ENCODE measurements around the gene BPGM.

Gene BPGM

DNA sequence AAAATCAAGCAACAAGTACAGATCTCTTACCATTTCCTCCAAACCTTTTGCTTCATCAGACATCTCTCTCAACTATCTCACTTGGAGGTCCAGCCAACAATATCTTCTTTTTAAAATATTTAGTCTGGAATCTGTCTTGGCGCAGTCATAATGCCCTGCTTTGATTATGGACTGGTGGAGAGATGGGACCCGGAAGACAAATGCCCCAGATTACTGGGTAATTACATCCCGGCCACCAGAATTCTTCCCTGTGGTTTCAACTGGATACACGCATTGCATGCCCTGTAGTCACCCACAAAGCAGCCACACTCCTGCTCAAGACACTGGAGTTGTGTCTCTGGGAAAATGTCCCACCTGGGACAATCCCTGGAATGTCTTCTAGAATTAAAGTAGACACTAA lies 65.5 kb downstream of the BPGM start:
- H3K27me3 ChIP-seq (ENCODE audit: control insufficient read depth, low read length): peaks cover 9% of the 10 kb centered on the region; the same call in 1 of the 2 replicates
- H3F3A ChIP-seq (ENCODE audit: control insufficient read depth, insufficient read depth): no peaks in the 10 kb centered on the region
- no peaks in the 10 kb centered on the region for H3K9me3 ChIP-seq (ENCODE audit: control insufficient read depth, insufficient read depth, low read length)
- H3K4me1 ChIP-seq (ENCODE audit: control insufficient read depth, low read length): no peaks in the 10 kb centered on the region
- H4K20me1 ChIP-seq (ENCODE audit: control insufficient read depth, insufficient read depth, low read depth, low read length): no peaks in the 10 kb centered on the region
- TF ChIP-seq, protein P1, sequence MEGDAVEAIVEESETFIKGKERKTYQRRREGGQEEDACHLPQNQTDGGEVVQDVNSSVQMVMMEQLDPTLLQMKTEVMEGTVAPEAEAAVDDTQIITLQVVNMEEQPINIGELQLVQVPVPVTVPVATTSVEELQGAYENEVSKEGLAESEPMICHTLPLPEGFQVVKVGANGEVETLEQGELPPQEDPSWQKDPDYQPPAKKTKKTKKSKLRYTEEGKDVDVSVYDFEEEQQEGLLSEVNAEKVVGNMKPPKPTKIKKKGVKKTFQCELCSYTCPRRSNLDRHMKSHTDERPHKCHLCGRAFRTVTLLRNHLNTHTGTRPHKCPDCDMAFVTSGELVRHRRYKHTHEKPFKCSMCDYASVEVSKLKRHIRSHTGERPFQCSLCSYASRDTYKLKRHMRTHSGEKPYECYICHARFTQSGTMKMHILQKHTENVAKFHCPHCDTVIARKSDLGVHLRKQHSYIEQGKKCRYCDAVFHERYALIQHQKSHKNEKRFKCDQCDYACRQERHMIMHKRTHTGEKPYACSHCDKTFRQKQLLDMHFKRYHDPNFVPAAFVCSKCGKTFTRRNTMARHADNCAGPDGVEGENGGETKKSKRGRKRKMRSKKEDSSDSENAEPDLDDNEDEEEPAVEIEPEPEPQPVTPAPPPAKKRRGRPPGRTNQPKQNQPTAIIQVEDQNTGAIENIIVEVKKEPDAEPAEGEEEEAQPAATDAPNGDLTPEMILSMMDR (IDR thresholded peaks at IDR 0.05; ENCODE audit: low read depth, low read length, poor library complexity, severe bottlenecking): no peak
- TF ChIP-seq EZH2phosphoT487 (IDR thresholded peaks at IDR 0.05; ENCODE audit: borderline replicate concordance, low read length): no peak
- no peaks in the 10 kb centered on the region for H3K79me2 ChIP-seq (ENCODE audit: control insufficient read depth, low read length)
- H3K4me2 ChIP-seq (ENCODE audit: low read length): no peak overlapping the region
- no peak overlapping the region for H3K4me3 ChIP-seq (ENCODE audit: low read length)
- no peak overlapping the region for H3K27ac ChIP-seq (ENCODE audit: low read depth, low read length)
- no peaks in the 10 kb centered on the region for H3K9me2 ChIP-seq (replicated peaks; ENCODE audit: control insufficient read depth, low read length)
- no peaks in the 10 kb centered on the region for H3K36me3 ChIP-seq (ENCODE audit: control insufficient read depth, low read length)

DNA sequence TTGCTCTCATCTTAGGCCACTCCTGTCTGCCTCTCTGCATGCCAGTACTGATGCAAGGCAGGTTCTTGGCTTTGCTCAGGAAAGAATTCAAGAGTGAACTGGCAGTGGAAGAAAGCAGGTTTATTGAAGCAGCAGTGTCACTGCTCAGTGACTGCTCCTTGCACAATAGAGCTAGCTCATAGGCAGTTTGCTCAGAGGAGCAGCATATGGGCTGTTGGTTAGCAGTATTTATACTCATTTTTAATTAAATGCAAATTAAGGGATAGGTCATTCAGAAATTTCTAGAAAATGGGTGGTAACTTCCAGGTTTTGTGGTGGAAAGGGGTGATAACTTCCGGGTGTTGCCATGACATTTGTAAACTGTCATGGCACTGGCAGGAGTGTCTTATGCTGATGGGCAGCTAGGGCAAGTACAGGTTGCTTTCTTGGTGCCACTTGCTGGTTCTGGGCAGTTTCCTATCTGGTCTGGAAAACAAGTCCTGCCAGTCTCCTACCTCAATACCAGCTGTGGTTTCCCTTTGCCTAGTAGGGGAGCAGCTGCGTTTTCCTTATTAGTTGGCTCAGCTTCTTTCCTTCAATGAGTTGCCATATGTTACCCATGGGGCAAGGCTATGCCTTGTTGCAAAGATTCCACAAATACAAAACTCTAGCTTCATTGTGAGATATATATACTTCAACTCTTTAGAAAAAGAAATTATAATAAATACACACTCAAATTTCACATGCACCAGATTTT lies 68.0 kb downstream of the BPGM start:
- no peak overlapping the region for H3K4me2 ChIP-seq (ENCODE audit: low read length)
- TF ChIP-seq EZH2phosphoT487 (IDR thresholded peaks at IDR 0.05; ENCODE audit: borderline replicate concordance, low read length): no peak
- TF ChIP-seq, protein P1 (IDR thresholded peaks at IDR 0.05; ENCODE audit: low read depth, low read length, poor library complexity, severe bottlenecking): no peak
- peaks cover 9% of the 10 kb centered on the region; the same call in 1 of the 2 replicates for H3K27me3 ChIP-seq (ENCODE audit: control insufficient read depth, low read length)
- H3K79me2 ChIP-seq (ENCODE audit: control insufficient read depth, low read length): no peaks in the 10 kb centered on the region
- no peaks in the 10 kb centered on the region for H3K36me3 ChIP-seq (ENCODE audit: control insufficient read depth, low read length)
- no peaks in the 10 kb centered on the region for H3K4me1 ChIP-seq (ENCODE audit: control insufficient read depth, low read length)
- no peaks in the 10 kb centered on the region for H3F3A ChIP-seq (ENCODE audit: control insufficient read depth, insufficient read depth)
- H3K27ac ChIP-seq (ENCODE audit: low read depth, low read length): no peak overlapping the region
- no peaks in the 10 kb centered on the region for H4K20me1 ChIP-seq (ENCODE audit: control insufficient read depth, insufficient read depth, low read depth, low read length)
- no peaks in the 10 kb centered on the region for H3K9me3 ChIP-seq (ENCODE audit: control insufficient read depth, insufficient read depth, low read length)
- no peak overlapping the region for H3K4me3 ChIP-seq (ENCODE audit: low read length)
- no peaks in the 10 kb centered on the region for H3K9me2 ChIP-seq (replicated peaks; ENCODE audit: control insufficient read depth, low read length)

DNA sequence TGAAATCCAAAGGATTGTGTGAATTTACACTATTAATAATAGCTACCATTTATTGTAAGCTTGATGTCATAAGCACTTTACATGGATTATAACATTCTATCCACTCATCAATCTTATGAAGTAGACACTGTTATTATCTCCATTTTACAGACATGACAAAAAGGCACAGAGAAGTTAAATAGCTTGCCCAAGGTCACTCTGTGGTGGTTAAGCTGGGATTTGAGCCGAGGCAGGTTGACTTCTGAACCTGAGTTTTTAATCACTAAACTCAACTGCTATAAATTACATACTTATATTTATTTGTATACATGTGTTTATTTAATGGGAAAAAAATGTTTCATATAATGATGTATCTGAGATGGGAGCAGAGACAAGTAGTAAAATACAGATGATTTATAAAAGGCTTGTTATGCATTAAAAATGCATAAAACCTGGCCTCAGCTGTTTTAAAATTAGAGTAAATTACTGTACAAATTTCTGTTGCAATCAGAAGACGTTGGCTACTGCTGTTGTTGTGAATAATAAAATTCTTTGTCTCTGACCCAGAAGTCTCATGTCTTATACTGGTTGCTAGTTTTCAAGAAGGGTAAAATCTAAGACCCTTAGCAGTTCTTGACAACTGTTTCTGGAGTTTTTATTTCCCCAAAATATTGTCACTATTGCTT lies 71.7 kb downstream of the BPGM start:
- H3K36me3 ChIP-seq (ENCODE audit: control insufficient read depth, low read length): no peaks in the 10 kb centered on the region
- TF ChIP-seq, protein P1 (IDR thresholded peaks at IDR 0.05; ENCODE audit: low read depth, low read length, poor library complexity, severe bottlenecking): no peak
- no peak for TF ChIP-seq EZH2phosphoT487 (IDR thresholded peaks at IDR 0.05; ENCODE audit: borderline replicate concordance, low read length)
- no peaks in the 10 kb centered on the region for H3K9me3 ChIP-seq (ENCODE audit: control insufficient read depth, insufficient read depth, low read length)
- no peak overlapping the region for H3K4me3 ChIP-seq (ENCODE audit: low read length)
- no peaks in the 10 kb centered on the region for H3K4me1 ChIP-seq (ENCODE audit: control insufficient read depth, low read length)
- H3K79me2 ChIP-seq (ENCODE audit: control insufficient read depth, low read length): no peaks in the 10 kb centered on the region
- no peaks in the 10 kb centered on the region for H3F3A ChIP-seq (ENCODE audit: control insufficient read depth, insufficient read depth)
- H4K20me1 ChIP-seq (ENCODE audit: control insufficient read depth, insufficient read depth, low read depth, low read length): no peaks in the 10 kb centered on the region
- no peak overlapping the region for H3K27ac ChIP-seq (ENCODE audit: low read depth, low read length)
- no peaks in the 10 kb centered on the region for H3K9me2 ChIP-seq (replicated peaks; ENCODE audit: control insufficient read depth, low read length)
- H3K27me3 ChIP-seq (ENCODE audit: control insufficient read depth, low read length): peaks cover 4% of the 10 kb centered on the region; the same call in 1 of the 2 replicates
- no peak overlapping the region for H3K4me2 ChIP-seq (ENCODE audit: low read length)
